ENCODE measurements around the gene PCDH10. TPM values are rescaled to one million over a fixed set of nuclear protein-coding genes. Genes with fewer than 3 reads are reported as not detected.

The PCDH10 gene, protein sequence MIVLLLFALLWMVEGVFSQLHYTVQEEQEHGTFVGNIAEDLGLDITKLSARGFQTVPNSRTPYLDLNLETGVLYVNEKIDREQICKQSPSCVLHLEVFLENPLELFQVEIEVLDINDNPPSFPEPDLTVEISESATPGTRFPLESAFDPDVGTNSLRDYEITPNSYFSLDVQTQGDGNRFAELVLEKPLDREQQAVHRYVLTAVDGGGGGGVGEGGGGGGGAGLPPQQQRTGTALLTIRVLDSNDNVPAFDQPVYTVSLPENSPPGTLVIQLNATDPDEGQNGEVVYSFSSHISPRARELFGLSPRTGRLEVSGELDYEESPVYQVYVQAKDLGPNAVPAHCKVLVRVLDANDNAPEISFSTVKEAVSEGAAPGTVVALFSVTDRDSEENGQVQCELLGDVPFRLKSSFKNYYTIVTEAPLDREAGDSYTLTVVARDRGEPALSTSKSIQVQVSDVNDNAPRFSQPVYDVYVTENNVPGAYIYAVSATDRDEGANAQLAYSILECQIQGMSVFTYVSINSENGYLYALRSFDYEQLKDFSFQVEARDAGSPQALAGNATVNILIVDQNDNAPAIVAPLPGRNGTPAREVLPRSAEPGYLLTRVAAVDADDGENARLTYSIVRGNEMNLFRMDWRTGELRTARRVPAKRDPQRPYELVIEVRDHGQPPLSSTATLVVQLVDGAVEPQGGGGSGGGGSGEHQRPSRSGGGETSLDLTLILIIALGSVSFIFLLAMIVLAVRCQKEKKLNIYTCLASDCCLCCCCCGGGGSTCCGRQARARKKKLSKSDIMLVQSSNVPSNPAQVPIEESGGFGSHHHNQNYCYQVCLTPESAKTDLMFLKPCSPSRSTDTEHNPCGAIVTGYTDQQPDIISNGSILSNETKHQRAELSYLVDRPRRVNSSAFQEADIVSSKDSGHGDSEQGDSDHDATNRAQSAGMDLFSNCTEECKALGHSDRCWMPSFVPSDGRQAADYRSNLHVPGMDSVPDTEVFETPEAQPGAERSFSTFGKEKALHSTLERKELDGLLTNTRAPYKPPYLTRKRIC
- polyA plus RNA-seq = not detected

DNA sequence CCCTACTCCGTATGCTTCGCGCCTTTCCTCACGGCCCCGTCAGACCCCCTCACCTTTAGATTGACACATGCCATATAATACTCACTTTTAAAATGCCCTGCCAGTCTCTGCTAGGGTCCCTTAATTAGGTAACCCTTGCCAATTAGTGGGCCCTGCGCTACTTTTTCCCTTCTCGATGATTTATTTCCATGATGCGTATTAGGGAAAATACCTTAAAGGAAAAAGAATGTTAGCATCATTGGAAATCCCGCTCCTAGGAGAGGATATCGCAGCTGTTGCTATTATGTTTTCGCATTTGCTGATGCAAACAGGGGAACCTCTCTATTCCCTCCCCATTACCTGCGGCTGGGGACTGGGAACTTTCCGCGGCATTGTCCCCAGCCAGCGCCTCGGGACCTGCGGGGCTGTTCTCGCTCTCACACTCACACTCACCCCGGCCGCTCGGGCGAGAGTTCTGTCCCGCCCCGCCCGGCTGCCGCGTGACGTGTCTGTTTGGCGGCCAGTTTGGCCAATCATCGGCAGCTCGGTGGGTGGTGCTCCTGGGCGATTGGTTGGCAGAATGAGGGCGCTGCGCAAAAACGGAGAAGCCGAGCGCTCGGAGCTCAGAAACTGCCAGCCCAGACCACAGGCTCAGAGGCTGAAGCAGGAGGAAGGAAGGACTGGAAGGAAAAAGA, at the start of gene PCDH10:
PCDH10 (plus strand) TSS at position 605 of the 674 bp plus-strand sequence. CDS start 847 bp downstream, outside the sequence.
- Mint-ChIP-seq H3K27me3 (ENCODE audit: low read depth in 3 of 3) (peaks cover 19 to 27% (median 22%) of the 10 kb centered on the region in 3 donors), H3K36me3 (peaks cover 4 to 8% (median 5%) of the 10 kb centered on the region in 3 donors), H3K9me3 (peaks cover 12 to 58% (median 27%) of the 10 kb centered on the region in 6 donors), H3K4me1 (peaks cover 3 to 20% of the 10 kb centered on the region in 2 donors), H3K4me3 (peak within 1 kb of the TSS; percentile 38 to 78 (median 59)), H3K27ac (peak within 1 kb of the TSS in 1 of 6 donors; percentile 21)
- peak; percentile 2 to 13 (median 5) for DNase-seq

DNA sequence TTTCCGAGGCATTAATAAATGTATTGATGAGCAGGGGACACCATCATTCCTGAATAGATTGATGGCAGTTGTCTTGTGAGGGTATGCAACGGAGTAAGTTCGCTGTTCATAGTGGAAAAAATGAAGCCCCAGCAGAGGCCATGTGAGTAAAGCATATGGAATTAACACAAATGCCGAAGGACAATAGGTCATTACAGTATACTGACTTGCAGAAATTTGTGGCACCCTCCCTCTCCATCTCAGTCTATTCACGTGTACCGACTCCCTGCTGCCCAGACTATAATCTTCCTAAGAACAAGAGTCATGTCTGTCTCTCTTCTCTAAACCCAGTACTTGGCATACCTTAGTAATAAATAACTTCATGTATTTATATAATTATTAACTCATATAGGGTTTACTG, 47.1 kb upstream of the PCDH10 start:
- Mint-ChIP-seq H3K9me3 (peaks cover 4 to 17% (median 8%) of the 10 kb centered on the region in 6 donors), H3K27ac (no peak overlapping the region), H3K27me3 (ENCODE audit: low read depth in 3 of 3) (peaks cover 0 to 2% (median 0%) of the 10 kb centered on the region in 3 donors), H3K4me3 (no peak overlapping the region), H3K4me1 (no peaks in the 10 kb centered on the region), H3K36me3 (no peaks in the 10 kb centered on the region)
- no peak for DNase-seq

DNA sequence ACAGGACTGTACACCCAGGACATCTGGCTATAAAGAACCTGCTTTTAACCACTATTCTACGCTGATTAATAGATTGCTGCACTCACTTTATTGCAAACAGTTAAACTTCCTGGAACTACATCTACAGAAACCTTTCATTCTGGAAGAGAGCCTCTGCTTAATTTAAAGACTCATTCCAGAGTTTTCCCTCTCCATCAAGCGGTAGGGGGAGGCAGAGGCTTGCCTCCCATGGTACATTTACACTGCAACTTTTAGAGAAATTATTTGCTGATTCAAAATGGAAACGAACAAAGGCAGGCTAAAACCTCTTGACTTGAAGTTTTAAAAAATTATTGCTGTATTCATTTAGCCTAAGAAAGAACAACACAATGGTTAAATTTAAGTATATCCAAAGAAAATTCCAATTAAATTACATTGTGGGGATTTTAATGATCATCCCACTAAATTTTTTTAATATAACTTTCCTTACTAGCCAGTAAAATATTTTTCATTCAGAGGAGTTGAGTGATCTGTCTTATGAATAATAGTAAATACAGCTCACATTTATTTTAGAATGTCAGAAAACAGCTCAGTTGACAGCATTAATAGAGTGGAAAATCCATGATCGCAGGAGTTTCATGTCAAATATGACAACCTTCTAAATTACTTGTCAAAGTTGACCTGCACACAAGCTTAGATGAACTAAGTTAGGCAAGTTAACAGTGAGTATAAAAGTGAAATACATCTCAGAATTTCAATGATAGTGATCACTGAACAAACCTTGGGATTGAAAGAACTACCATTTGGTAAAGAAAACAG, 46.3 kb upstream of the PCDH10 start:
- peaks cover 4 to 17% (median 7%) of the 10 kb centered on the region in 6 donors for H3K9me3 Mint-ChIP-seq
- no peaks in the 10 kb centered on the region for H3K4me1 Mint-ChIP-seq
- H3K27me3 Mint-ChIP-seq (ENCODE audit: low read depth in 3 of 3) = peaks cover 0 to 2% (median 0%) of the 10 kb centered on the region in 3 donors
- H3K36me3 Mint-ChIP-seq = no peaks in the 10 kb centered on the region
- H3K4me3 Mint-ChIP-seq = no peak overlapping the region
- H3K27ac Mint-ChIP-seq = no peak overlapping the region
- DNase-seq = no peak

DNA sequence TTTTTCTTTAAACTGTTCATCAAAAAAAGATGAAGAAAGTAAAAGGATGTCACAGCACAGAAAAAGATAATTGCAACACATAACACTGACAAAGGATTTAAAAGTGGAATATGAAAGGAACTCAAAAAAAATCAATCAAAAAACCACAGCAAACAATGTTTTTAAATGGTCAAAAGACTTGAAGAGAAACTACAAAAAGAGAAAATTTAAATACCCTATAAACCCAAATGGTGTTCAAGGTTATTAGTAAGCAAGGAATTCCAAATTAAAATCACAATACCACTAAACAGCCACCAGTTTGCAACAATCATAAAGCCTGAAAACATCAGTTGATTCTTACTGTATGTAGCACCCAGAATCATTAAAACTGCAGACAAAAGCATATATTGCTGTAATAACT, 36.5 kb upstream of the PCDH10 start:
- Mint-ChIP-seq H3K27me3 (ENCODE audit: low read depth in 3 of 3) (no peaks in the 10 kb centered on the region), H3K9me3 (peaks cover 0 to 12% (median 4%) of the 10 kb centered on the region in 6 donors), H3K27ac (no peak overlapping the region)

DNA sequence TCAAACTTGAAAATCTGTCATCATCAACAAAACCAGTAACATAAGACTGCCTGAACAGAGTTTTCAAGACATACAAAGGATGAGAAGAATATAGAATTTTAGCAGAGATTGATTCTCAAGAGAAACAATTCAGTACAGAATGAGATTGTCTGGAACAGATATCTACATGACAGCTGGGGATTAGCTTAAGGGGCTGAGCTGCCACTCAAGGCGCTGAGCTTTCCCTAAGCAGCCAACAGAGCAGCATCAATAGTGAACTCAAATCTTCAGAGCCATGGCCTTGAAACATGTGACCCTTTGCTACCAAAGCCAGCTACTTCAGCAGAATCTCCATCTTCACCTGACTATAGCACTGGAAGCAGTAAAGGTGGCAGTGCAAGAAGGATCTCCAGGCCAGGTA, 24.3 kb upstream of the PCDH10 start:
- H3K36me3 Mint-ChIP-seq = no peaks in the 10 kb centered on the region
- no peak overlapping the region for H3K27ac Mint-ChIP-seq
- no peak for DNase-seq
- no peak overlapping the region for H3K4me3 Mint-ChIP-seq
- H3K4me1 Mint-ChIP-seq = no peaks in the 10 kb centered on the region
- peaks cover 0 to 3% (median 0%) of the 10 kb centered on the region in 3 donors for H3K27me3 Mint-ChIP-seq (ENCODE audit: low read depth in 3 of 3)
- peaks cover 8 to 41% (median 23%) of the 10 kb centered on the region in 6 donors for H3K9me3 Mint-ChIP-seq

More for the DNA sequence above, 36.5 kb upstream of the PCDH10 start:
- no peak for DNase-seq
- Mint-ChIP-seq H3K4me1 (no peaks in the 10 kb centered on the region), H3K36me3 (no peaks in the 10 kb centered on the region), H3K4me3 (no peak overlapping the region)

DNA sequence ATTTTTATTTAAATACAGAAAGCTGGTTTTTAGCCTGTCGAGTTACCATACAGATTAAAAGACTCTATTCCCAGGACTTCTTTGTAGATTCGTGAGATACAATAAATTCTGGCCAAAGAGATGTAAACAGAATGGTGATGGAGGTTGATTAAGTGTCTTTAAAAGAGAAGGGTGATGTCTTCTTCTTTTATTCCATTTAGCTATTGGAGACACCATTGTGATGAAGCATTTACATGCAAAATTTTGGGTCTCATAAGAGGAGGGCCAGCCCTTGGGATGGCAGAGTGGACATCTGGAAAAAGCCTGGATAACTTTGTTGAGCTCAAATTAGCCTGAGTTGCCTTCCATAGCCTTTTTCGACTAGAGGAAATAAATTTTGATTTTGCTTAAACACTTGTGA, 21.6 kb upstream of the PCDH10 start:
- no peaks in the 10 kb centered on the region for H3K4me1 Mint-ChIP-seq
- DNase-seq = no peak
- peaks cover 0 to 3% (median 0%) of the 10 kb centered on the region in 3 donors for H3K27me3 Mint-ChIP-seq (ENCODE audit: low read depth in 3 of 3)

DNA sequence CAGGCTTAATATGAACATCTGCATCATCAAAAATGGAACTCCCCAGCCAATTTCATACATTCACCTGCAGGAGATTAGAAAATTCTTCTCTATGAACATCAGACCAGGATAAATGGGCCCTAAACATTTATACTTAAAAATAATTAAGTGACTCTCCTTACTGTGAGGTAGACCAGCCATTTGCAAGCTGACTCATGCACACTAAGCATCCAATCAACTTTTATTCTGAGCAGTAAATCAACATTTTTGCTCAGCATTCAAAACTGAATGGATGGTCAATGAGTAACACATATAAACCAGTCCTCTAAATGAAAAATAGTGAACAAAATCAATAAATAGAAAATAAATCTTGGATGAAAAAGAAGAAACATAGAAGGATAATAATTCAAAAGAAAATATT, 19.9 kb upstream of the PCDH10 start:
- Mint-ChIP-seq H3K27me3 (ENCODE audit: low read depth in 3 of 3) (peaks cover 0 to 3% (median 1%) of the 10 kb centered on the region in 3 donors), H3K9me3 (peaks cover 8 to 47% (median 16%) of the 10 kb centered on the region in 6 donors), H3K27ac (no peak overlapping the region), H3K4me1 (no peaks in the 10 kb centered on the region), H3K4me3 (no peak overlapping the region), H3K36me3 (no peaks in the 10 kb centered on the region)
- DNase-seq = no peak

More for the DNA sequence above, 21.6 kb upstream of the PCDH10 start:
- no peak overlapping the region for H3K27ac Mint-ChIP-seq
- peaks cover 11 to 45% (median 23%) of the 10 kb centered on the region in 6 donors for H3K9me3 Mint-ChIP-seq
- H3K4me3 Mint-ChIP-seq = no peak overlapping the region
- no peaks in the 10 kb centered on the region for H3K36me3 Mint-ChIP-seq

DNA sequence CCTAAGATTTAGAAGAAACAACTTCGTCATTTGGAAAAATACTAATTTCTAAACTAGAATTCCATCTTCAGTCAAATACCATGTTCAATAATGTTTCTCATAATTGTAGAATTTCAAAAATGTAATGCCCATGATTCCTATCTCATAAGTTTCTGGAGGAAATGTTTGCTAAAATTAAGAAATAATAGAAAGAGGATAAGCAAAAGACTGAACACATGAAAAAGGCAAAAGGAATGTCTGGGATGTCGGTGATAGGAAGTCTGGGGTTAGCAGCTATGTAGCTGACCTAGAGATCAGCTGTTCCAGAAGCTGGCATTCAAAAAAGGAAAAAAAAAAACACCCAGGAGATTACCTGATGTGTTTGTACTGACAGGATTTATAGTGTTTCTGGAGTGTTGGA, 18.9 kb upstream of the PCDH10 start:
- DNase-seq = no peak
- Mint-ChIP-seq H3K27ac (no peak overlapping the region), H3K4me1 (no peaks in the 10 kb centered on the region), H3K27me3 (ENCODE audit: low read depth in 3 of 3) (peaks cover 0 to 1% (median 0%) of the 10 kb centered on the region in 3 donors), H3K4me3 (no peak overlapping the region), H3K36me3 (no peaks in the 10 kb centered on the region), H3K9me3 (peaks cover 6 to 49% (median 14%) of the 10 kb centered on the region in 6 donors)

DNA sequence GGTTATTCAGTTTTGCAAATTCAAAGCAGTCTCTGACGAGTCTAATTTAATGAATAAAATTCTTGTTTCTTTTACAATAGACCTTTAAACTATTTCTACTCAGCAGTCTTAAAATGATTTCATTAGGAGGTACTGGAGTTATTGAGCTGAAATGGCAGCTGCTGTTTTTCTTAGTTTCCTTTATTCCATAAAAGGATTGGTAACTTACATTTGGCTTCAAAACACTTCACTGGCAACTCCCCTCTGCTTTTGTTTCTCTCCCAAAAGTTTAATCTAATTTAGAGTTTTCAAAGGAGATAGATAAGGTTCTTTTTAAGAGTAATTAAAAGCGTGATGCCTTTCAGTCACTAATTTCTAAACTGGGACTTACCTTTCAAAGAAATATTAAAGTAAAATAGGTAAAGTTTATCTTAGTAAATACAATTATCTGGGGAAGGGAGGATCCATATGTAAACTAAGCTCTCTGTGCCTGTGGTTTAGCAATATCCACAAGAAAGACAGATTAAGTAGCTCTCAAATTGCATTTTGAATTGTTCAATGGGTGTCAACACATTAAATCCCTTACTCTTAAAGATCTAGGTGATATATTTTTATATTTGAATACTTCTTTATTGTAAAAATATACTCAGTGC, 17.1 kb upstream of the PCDH10 start:
- no peak overlapping the region for H3K4me3 Mint-ChIP-seq
- no peak overlapping the region for H3K27ac Mint-ChIP-seq
- H3K9me3 Mint-ChIP-seq = peaks cover 2 to 43% (median 7%) of the 10 kb centered on the region in 6 donors

DNA sequence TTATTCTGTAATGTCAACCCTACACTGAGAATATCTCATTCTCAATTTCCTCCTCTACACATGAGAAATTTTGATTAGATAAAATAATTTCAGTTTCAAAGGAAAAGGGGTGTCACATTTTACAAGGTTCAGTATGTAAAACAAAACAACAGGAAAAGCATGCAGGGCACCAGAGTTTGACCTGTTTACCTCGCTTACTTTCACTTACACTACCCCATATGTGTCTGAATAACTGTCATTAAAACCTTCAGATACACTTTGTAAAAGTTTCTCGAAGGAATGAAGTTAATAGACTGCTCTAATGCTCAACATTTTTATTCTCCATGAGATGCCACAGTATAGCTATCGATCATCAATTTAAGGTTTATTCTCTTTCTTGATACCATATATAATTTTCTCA, 12.3 kb upstream of the PCDH10 start:
- Mint-ChIP-seq H3K4me3 (no peak overlapping the region), H3K36me3 (no peaks in the 10 kb centered on the region), H3K27me3 (ENCODE audit: low read depth in 3 of 3) (peaks cover 0 to 1% (median 0%) of the 10 kb centered on the region in 3 donors), H3K27ac (no peak overlapping the region), H3K4me1 (no peaks in the 10 kb centered on the region), H3K9me3 (peaks cover 0 to 21% (median 8%) of the 10 kb centered on the region in 6 donors)
- DNase-seq = no peak

More for the DNA sequence above, 17.1 kb upstream of the PCDH10 start:
- Mint-ChIP-seq H3K4me1 (no peaks in the 10 kb centered on the region), H3K27me3 (ENCODE audit: low read depth in 3 of 3) (peaks cover 0 to 1% (median 0%) of the 10 kb centered on the region in 3 donors), H3K36me3 (no peaks in the 10 kb centered on the region)
- DNase-seq = no peak

DNA sequence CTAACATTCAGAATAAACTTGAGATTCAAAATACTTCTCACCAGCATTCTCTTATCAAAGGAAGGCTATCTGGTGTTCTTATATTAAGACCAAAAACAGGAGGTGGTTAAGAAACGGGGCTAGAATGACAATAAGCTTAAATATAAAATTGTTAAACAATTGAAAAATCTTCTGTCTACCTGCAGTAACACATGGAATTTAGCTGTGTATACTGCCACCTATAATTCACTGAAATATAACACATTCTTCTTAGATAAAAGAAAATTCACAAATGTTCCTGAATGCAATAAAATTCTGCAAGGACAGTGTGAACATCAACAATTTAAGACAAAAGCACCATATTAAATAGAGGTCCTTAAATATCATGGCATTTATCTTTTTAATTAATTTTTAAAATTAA, 11.5 kb upstream of the PCDH10 start:
- Mint-ChIP-seq H3K27me3 (ENCODE audit: low read depth in 3 of 3) (peaks cover 0 to 1% (median 0%) of the 10 kb centered on the region in 3 donors), H3K27ac (no peak overlapping the region), H3K36me3 (no peaks in the 10 kb centered on the region), H3K4me3 (no peak overlapping the region), H3K9me3 (peaks cover 0 to 21% (median 8%) of the 10 kb centered on the region in 6 donors), H3K4me1 (no peaks in the 10 kb centered on the region)
- DNase-seq = no peak

DNA sequence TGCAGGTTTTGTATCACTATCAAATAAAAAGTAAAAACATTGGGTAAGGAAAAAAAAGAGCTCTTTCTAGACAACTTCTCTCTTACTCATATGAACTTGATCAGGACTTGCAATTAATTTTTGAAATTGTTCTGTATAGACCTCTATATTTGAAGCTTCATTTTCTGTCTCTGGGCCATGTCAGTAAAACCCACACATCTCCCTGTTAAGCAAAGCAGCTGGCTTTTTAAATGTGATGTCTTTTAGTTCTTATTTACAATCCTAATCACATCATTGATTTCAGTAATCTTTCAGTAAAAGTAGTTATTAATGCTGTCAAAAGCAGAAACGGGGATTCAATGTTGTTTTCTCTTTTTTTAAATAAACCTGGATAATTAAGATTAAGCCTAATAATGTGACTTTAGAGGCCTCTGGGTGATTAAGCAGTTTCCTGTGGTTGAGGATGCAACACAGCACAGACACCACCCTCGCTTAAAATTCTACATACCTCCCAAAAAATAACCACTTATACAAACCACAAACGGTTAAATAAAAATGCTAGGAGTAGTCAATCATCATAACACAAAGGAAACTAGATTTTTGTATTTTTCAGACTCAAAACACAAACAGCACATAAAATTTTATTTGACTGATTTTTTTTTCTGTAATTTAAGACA, 5.2 kb upstream of the PCDH10 start:
- no peak for DNase-seq
- Mint-ChIP-seq H3K9me3 (peaks cover 6 to 36% (median 16%) of the 10 kb centered on the region in 6 donors), H3K4me3 (no peak overlapping the region), H3K27ac (no peak overlapping the region), H3K4me1 (peaks cover 0 to 7% of the 10 kb centered on the region in 2 donors), H3K36me3 (peaks cover 0 to 4% (median 0%) of the 10 kb centered on the region in 3 donors), H3K27me3 (ENCODE audit: low read depth in 3 of 3) (peaks cover 4 to 10% (median 5%) of the 10 kb centered on the region in 3 donors)
